Left lung (tissue), 10 donors: ENCODE measurements around the gene ILF2. TPM values are rescaled to one million over a fixed set of nuclear protein-coding genes. Genes with fewer than 3 reads are reported as not detected.

ENCODE experiments used
- ATAC-seq: fragments of 200-7000 bp; cut with Tn5 transposase; one replicate; pipeline ENCODE4 v1.9.1; 2020; ENCODE audit warnings: moderate library complexity
- DNase-seq, 4 donors: peaks; one replicate each; pipeline ENCODE4 v3.0.0-alpha.2; 2013 to 2020
- H3K27ac ChIP-seq, 2 donors: fragments of 200-600 bp; sonication (generic) in 1 of 2; one replicate each; pipeline versions ENCODE4 v1.5.0 to v1.8.0; 2020 to 2021
- H3K27me3 ChIP-seq, 2 donors: fragments of 200-600 bp; sonication (generic) in 1 of 2; one replicate each; pipeline versions ENCODE4 v1.5.0 to v1.8.0; 2020 to 2021
- H3K36me3 ChIP-seq, 2 donors: fragments of 200-600 bp; sonication (generic) in 1 of 2; one replicate each; pipeline versions ENCODE4 v1.5.0 to v1.8.0; 2020 to 2021
- H3K4me1 ChIP-seq, 2 donors: fragments of 200-600 bp; one replicate each; pipeline ENCODE4 v1.8.0; 2021
- H3K4me3 ChIP-seq, 2 donors: fragments of 200-600 bp; sonication (generic) in 1 of 2; one replicate each; pipeline versions ENCODE4 v1.5.0 to v1.8.0; 2020 to 2021; ENCODE audit warnings: mild to moderate bottlenecking in 1 of 2
- H3K9me3 ChIP-seq, 2 donors: fragments of 200-600 bp; sonication (generic) in 1 of 2; one replicate each; pipeline versions ENCODE4 v1.5.0 to v1.8.0; 2020 to 2021
- intact Hi-C, 2 donors: fragments of 100-400 bp; cut with DNase I; formaldehyde crosslinking; loops; one replicate each; pipeline versions ENCODE4 v1.11.2 to v1.14.2; 2022
- polyA plus RNA-seq, 6 donors: library from polyadenylated mRNA; unstranded; fragments of 120-200 nt; gene quantifications; one replicate each; pipeline ENCODE4 v1.2.1, GENCODE V29; 2013; ENCODE audit not compliant: insufficient read length in 6 of 6
- total RNA-seq, 2 donors: library from RNA; stranded (reverse); fragmentation: NEBNext Ultra II Directional; extraction: Animal tissue kit (Norgen Biotek cat#: 25700); gene quantifications; one replicate each; pipeline ENCODE4 v1.2.1, GENCODE V29; 2021
- TF ChIP-seq, protein P1 (sequence below), 2 donors: fragments of 200-600 bp; sonication (generic) in 1 of 2; IDR thresholded peaks; one replicate each; pipeline versions ENCODE4 v1.5.0 to v1.8.0; 2021; ENCODE audit warnings: antibody characterized with exemption in 2 of 2
- donor health status: DM: no; HTN: yes; CAD: no.
- donor health status: DM: no; HTN: no; CAD: no.

Gene ILF2
- total and polyA plus RNA-seq, 8 donors, result 104 to 295 (median 252) TPM

DNA sequence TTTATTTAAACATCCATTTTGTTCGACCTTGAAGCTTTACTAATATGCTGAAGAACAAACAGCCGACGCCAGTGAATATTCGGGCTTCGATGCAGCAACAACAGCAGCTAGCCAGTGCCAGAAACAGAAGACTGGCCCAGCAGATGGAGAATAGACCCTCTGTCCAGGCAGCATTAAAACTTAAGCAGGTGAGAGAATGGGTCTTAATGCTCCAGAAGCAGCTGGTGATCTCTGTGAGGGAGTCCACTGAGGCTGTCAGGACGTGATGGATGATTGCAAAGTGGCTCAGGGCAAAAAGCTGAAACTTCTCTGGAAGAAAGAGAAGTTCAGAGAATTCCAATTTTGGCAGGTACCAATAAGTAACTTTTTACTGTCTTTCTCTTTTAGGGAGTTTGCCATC lies 32.5 kb downstream of the ILF2 start:
- H3K4me3 ChIP-seq, result no peak overlapping the region
- no peaks in the 10 kb centered on the region for H3K9me3 ChIP-seq
- peaks cover 14 to 44% of the 10 kb centered on the region in 2 donors for H3K4me1 ChIP-seq
- ATAC-seq, result no peak
- no peak overlapping the region for H3K27ac ChIP-seq
- TF ChIP-seq, protein P1, sequence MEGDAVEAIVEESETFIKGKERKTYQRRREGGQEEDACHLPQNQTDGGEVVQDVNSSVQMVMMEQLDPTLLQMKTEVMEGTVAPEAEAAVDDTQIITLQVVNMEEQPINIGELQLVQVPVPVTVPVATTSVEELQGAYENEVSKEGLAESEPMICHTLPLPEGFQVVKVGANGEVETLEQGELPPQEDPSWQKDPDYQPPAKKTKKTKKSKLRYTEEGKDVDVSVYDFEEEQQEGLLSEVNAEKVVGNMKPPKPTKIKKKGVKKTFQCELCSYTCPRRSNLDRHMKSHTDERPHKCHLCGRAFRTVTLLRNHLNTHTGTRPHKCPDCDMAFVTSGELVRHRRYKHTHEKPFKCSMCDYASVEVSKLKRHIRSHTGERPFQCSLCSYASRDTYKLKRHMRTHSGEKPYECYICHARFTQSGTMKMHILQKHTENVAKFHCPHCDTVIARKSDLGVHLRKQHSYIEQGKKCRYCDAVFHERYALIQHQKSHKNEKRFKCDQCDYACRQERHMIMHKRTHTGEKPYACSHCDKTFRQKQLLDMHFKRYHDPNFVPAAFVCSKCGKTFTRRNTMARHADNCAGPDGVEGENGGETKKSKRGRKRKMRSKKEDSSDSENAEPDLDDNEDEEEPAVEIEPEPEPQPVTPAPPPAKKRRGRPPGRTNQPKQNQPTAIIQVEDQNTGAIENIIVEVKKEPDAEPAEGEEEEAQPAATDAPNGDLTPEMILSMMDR (IDR thresholded peaks at IDR 0.05), result no peak
- intact Hi-C loops, result no loop called here
- peaks cover 12 to 81% of the 10 kb centered on the region in 2 donors for H3K36me3 ChIP-seq
- H3K27me3 ChIP-seq, result no peaks in the 10 kb centered on the region
- DNase-seq, result no peak

DNA sequence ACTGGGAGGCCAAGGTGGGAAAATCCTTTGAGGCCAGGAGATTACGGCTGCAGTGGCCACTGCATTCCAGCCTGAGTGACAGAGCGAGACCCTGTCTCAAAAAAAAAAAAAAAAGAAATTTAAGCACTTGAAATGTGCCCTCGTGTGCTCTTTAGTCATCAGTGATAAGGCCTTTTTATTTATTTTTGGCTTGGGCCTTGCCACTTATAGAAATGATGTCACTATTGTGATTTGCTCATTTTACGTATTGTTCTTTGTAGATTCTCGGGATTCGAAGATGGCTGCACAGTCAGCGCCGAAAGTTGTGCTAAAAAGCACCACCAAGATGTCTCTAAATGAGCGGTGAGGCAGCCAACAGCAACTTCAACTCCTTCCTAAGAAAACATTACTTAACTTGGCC lies 34.5 kb downstream of the ILF2 start:
- TF ChIP-seq, protein P1 (IDR thresholded peaks at IDR 0.05), result no peak
- Histone ChIP-seq H3K36me3 (peaks cover 12 to 62% of the 10 kb centered on the region in 2 donors), H3K4me1 (peaks cover 14 to 43% of the 10 kb centered on the region in 2 donors), H3K9me3 (no peaks in the 10 kb centered on the region), H3K27me3 (no peaks in the 10 kb centered on the region), H3K4me3 (peak overlapping the region in 1 of 2 donors; percentile 76), H3K27ac (peak overlapping the region in 1 of 2 donors; percentile 99)
- DNase-seq (peak in 1 of 4 donors; percentile 21), ATAC-seq (no peak)
- intact Hi-C loops, result no loop called here

DNA sequence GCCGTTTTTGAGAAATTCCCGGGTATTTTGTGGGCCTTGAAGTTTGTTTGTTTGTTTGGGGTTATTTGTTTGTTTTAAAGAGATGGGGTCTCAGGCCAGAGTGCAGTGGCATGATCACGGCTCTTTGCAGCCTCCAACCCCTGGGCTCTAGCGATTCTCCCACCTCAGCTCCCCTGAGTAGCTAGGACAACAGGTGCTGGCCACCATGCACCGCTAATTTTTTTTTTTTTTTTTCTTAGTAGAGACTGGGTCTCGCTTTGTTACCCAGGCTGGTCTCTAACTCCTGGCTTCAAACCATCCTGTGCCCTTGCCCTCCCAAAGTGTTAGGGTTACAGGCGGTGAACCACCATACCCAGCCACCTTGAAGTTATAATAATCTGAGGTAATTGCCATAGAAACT lies 34.9 kb downstream of the ILF2 start:
- TF ChIP-seq, protein P1 (IDR thresholded peaks at IDR 0.05), result no peak
- Histone ChIP-seq H3K36me3 (peaks cover 12 to 57% of the 10 kb centered on the region in 2 donors), H3K27me3 (no peaks in the 10 kb centered on the region), H3K4me1 (peaks cover 14 to 39% of the 10 kb centered on the region in 2 donors), H3K27ac (peak overlapping the region in 1 of 2 donors; percentile 99), H3K4me3 (peak overlapping the region in 1 of 2 donors; percentile 76), H3K9me3 (no peaks in the 10 kb centered on the region)
- ATAC-seq (no peak), DNase-seq (peak in 1 of 4 donors; percentile 9)
- intact Hi-C loops, result no loop called here

DNA sequence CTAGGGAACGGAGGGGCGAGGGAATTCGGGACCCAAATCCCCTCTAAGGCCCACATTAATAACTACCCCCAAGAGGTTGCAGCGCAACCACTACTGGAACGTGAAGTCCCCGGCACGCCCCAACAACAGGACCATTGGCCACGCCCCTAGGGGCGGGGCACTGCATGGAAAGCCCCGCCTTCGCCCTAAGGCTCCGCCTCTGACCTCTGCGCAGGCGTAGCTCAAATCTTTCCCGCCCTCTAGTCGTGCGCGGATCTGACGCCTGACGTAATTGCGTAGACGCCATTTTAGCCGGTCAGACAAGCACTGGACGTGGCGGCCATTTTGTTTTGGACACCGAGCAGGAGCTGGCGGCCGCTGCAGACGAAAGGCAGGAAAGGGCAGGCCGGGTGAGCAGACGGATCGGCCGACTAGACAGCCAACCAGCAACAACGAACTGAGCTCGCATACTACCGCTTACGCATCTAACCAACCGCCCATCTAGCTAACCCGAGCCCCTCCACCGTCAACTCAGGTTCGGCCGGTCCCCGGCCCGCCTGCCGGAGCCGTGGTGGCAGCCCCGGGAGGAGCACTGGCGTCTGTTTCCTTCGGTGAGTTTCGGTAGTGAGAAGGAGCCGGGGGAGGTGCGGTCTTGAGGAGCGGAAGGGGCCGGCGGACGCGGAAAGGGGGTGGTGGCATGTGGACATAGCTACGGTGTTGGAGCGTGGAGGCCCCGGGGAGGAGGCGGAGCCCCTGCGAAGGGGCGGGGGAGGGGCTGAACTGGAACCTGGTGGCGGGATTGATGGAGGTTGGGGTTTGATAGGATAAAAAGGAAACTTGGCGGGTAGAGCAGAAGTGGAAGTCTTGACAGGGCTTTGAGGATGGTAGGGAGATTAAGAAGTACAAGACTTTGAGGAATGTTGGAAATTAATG lies 36.8 kb downstream of the ILF2 start, which contains the start of gene CHTOP:
TSS of gene CHTOP (plus strand) at position 313 of the 912 bp plus-strand sequence. CDS start 2,523 bp downstream, outside the sequence.
- H3K4me3 ChIP-seq, result peak within 1 kb of the TSS; percentile 55 to 76
- H3K27ac ChIP-seq, result peak within 1 kb of the TSS; percentile 99
- peaks cover 14 to 39% of the 10 kb centered on the region in 2 donors for H3K4me1 ChIP-seq
- H3K9me3 ChIP-seq, result no peaks in the 10 kb centered on the region
- H3K27me3 ChIP-seq, result no peaks in the 10 kb centered on the region
- H3K36me3 ChIP-seq, result peaks cover 5 to 39% of the 10 kb centered on the region in 2 donors
- peak; percentile 96 to 99 (median 98) for DNase-seq
- peak; percentile 98 for ATAC-seq
- intact Hi-C loops, result no loop called here
- TF ChIP-seq, protein P1 (IDR thresholded peaks at IDR 0.05), result no peak

DNA sequence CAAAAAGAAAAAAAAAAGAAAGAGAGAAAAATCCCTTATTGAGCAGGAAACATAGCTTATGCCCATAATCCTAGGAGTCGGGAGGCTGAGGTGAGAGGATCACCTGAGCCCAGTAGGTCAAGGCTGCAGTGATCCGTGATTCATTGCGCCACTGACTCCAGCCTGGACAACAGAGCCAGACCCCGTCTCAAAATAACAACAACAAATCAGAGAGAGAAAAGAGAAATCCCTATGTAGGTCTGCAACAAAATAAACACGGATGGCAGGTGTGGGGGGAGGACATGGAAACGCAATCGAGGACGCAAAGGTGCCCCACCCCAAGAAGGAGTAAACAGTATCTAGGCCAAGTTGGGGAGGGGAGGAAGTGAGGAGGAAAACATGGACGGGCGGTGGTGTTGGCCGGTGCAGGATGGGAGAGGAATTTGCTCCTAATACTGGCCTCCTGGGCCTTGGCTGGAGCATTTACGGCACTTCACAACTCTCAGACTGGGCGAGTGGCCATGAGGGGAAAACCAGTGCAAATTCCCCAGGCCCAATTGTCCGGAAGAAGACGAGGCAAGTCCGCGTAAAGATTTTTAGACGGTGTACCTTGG lies 37.5 kb downstream of the ILF2 start:
- Histone ChIP-seq H3K4me1 (peaks cover 14 to 39% of the 10 kb centered on the region in 2 donors), H3K9me3 (no peaks in the 10 kb centered on the region), H3K27me3 (no peaks in the 10 kb centered on the region), H3K4me3 (peak overlapping the region in 1 of 2 donors; percentile 76), H3K27ac (peak overlapping the region; percentile 99), H3K36me3 (peaks cover 4 to 31% of the 10 kb centered on the region in 2 donors)
- DNase-seq (no peak), ATAC-seq (peak; percentile 51)
- TF ChIP-seq, protein P1 (IDR thresholded peaks at IDR 0.05), result no peak
- intact Hi-C loops, result no loop called here
